Endothelial cell of umbilical vein (primary cell): ENCODE results near the gene FLT1.

ENCODE experiments used
- CTCF ChIP-seq, 2 donors: IDR thresholded peaks; 1 replicate in 1 of 2; 2 replicates in 1 of 2; pipeline ENCODE4 v1.5.1; 2011; ENCODE audit warnings: low read length in 2 of 2, mild to moderate bottlenecking in 2 of 2, moderate library complexity in 2 of 2, control low read depth in 1 of 2, inconsistent platforms in 1 of 2, low read depth in 1 of 2; ENCODE audit not compliant: insufficient read depth in 1 of 2; ENCODE audit errors: extremely low read depth in 1 of 2
- EZH2 ChIP-seq: IDR thresholded peaks from 2 replicates; pipeline ENCODE4 v1.6.1; 2012; ENCODE audit warnings: borderline replicate concordance, low read depth, mild to moderate bottlenecking, moderate library complexity, low read length, inconsistent platforms; ENCODE audit not compliant: severe bottlenecking
- FOS ChIP-seq: IDR thresholded peaks from 2 replicates; pipeline ENCODE4 v1.6.1; 2011; ENCODE audit warnings: mild to moderate bottlenecking, low read length, moderate library complexity, borderline replicate concordance; ENCODE audit not compliant: insufficient read depth
- MAX ChIP-seq: IDR thresholded peaks from 2 replicates; pipeline ENCODE4 v1.6.1; 2011; ENCODE audit not compliant: insufficient read depth, insufficient read length
- MYC ChIP-seq: IDR thresholded peaks from one replicate; pipeline ENCODE4 v1.6.1; 2011; ENCODE audit warnings: mild to moderate bottlenecking, low read depth, low read length
- POLR2A ChIP-seq: IDR thresholded peaks from 2 replicates; pipeline ENCODE4 v1.6.1; 2012; ENCODE audit warnings: low read depth, mild to moderate bottlenecking, control low read depth, low read length

- TF ChIP-seq CTCF (IDR thresholded peaks at IDR 0.05; ENCODE audit: extremely low read depth in 1 of 2, insufficient read depth in 1 of 2, low read depth in 1 of 2, low read length in 2 of 2) (no peak), MYC (no peak), EZH2 (no peak), POLR2A (no peak), MAX (no peak), FOS (no peak)
Observed at GRCh38 chr13:28357911-28358433, 137.0 kb downstream of the FLT1 start.
